Measurements from ENCODE around the gene APPL2.

APPL2 gene

DNA sequence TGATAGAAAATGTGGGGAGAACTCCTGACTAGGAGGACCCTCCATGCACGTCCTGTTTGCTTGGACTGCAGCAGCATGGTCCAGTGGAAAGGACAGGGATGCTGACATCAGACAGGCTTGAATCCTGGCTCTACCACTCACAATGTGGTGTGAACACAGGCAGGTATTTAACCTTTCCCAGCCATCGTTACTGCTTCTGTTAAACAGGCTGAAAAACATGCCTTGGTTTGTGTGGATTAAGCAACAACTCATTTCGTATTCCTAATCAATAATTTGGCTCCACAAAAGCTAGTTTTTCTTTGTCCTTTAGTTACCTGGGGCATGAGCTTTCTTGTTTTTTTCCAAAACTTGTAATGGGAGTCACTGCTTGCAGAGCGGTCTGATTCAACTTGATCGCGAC, 41.0 kb downstream of the APPL2 start:
- no peaks in the 10 kb centered on the region for H3K9me3 ChIP-seq (ENCODE audit: low read length)
- H3K4me1 ChIP-seq (ENCODE audit: insufficient read depth, low read length, severe bottlenecking) = no peaks in the 10 kb centered on the region
- H3F3A ChIP-seq (ENCODE audit: insufficient read depth, low read length) = no peaks in the 10 kb centered on the region
- H3K27me3 ChIP-seq (ENCODE audit: insufficient read depth, low read length) = no peaks in the 10 kb centered on the region
- TF ChIP-seq EZH2 (IDR thresholded peaks at IDR 0.05; ENCODE audit: borderline replicate concordance, low read length) (no peak), CTCF (IDR thresholded peaks at IDR 0.05; ENCODE audit: low read length) (no peak)
- no peaks in the 10 kb centered on the region for H4K20me1 ChIP-seq (ENCODE audit: insufficient read depth, low read length)
- no peak overlapping the region for H2AFZ ChIP-seq (ENCODE audit: low read length)
- no peaks in the 10 kb centered on the region for H3K36me3 ChIP-seq (ENCODE audit: insufficient read depth, low read length)
- no peak overlapping the region for H3K27ac ChIP-seq (ENCODE audit: low read depth, low read length, poor library complexity, severe bottlenecking)
- no peak overlapping the region for H3K4me2 ChIP-seq (ENCODE audit: low read length)
- no peak overlapping the region for H3K9ac ChIP-seq (ENCODE audit: low read length)
- no peak overlapping the region for H3K4me3 ChIP-seq (ENCODE audit: low read depth, low read length, poor library complexity, severe bottlenecking)
- H3K9me2 ChIP-seq (ENCODE audit: low read depth, low read length) = no peaks in the 10 kb centered on the region
- H3K79me2 ChIP-seq (ENCODE audit: insufficient read depth, low read length) = no peaks in the 10 kb centered on the region

DNA sequence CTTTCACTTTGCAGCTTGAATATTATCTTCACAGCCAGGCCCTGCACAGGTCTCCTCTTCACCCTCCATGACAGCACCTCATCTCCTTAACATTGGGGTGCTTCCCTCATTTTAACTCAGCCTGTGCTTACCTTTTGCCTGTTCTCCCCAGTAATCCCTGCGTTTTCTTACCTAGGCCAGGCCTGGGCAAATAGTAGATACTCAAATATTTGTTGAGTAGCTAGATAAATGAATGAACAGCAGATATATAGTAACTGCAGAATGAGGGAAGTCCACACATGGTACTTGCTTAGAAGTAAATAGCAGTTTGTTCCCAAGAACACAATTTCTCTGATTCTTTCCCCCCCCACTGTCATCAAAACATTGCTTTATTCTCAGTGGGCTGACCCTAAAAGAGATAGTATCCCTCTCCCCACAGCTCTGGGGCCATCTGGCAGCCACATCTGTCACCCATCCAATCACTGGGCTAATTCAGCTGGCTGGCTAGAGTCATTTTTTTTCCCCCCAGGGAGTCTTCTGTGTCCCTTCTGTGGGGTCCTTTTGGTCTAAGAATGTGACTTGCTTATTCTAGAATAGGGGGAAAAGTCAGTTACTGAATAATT, 43.2 kb downstream of the APPL2 start:
- Histone ChIP-seq H3K79me2 (ENCODE audit: insufficient read depth, low read length) (no peaks in the 10 kb centered on the region), H3K36me3 (ENCODE audit: insufficient read depth, low read length) (no peaks in the 10 kb centered on the region), H3K9me2 (ENCODE audit: low read depth, low read length) (no peaks in the 10 kb centered on the region), H3K9me3 (ENCODE audit: low read length) (no peaks in the 10 kb centered on the region), H3K4me2 (ENCODE audit: low read length) (no peak overlapping the region), H3K4me3 (ENCODE audit: low read depth, low read length, poor library complexity, severe bottlenecking) (no peak overlapping the region), H3K4me1 (ENCODE audit: insufficient read depth, low read length, severe bottlenecking) (no peaks in the 10 kb centered on the region), H3K27me3 (ENCODE audit: insufficient read depth, low read length) (no peaks in the 10 kb centered on the region), H2AFZ (ENCODE audit: low read length) (no peak overlapping the region), H4K20me1 (ENCODE audit: insufficient read depth, low read length) (no peaks in the 10 kb centered on the region), H3K9ac (ENCODE audit: low read length) (no peak overlapping the region), H3F3A (ENCODE audit: insufficient read depth, low read length) (no peaks in the 10 kb centered on the region), H3K27ac (ENCODE audit: low read depth, low read length, poor library complexity, severe bottlenecking) (no peak overlapping the region)
- TF ChIP-seq EZH2 (IDR thresholded peaks at IDR 0.05; ENCODE audit: borderline replicate concordance, low read length) (no peak), CTCF (IDR thresholded peaks at IDR 0.05; ENCODE audit: low read length) (no peak)

DNA sequence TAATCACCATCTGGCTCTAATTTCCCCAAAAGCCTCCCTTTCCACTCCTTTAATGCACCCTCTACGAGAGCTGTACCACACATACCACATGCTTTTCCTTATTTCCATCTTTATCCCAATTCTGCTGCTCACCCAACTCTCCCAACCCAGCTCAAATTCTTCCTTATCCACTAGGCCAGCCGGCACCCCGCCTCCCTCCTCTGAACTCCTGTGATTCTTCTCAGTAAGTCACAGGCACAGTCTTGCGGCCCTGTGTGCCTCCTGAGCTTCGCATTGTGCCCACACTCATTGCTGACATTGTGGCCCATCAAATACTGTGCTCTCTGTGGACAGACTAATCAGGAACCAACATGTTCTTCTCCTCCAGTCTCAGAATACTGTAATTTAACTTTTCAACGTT, 45.4 kb downstream of the APPL2 start:
- H3K9me2 ChIP-seq (ENCODE audit: low read depth, low read length) = no peaks in the 10 kb centered on the region
- H3K79me2 ChIP-seq (ENCODE audit: insufficient read depth, low read length) = no peaks in the 10 kb centered on the region
- no peaks in the 10 kb centered on the region for H3K27me3 ChIP-seq (ENCODE audit: insufficient read depth, low read length)
- H3K4me3 ChIP-seq (ENCODE audit: low read depth, low read length, poor library complexity, severe bottlenecking) = no peak overlapping the region
- H3K4me1 ChIP-seq (ENCODE audit: insufficient read depth, low read length, severe bottlenecking) = no peaks in the 10 kb centered on the region
- no peak overlapping the region for H3K4me2 ChIP-seq (ENCODE audit: low read length)
- H4K20me1 ChIP-seq (ENCODE audit: insufficient read depth, low read length) = no peaks in the 10 kb centered on the region
- H3K36me3 ChIP-seq (ENCODE audit: insufficient read depth, low read length) = peaks cover 7% of the 10 kb centered on the region; the same call in 1 of the 2 replicates
- no peak overlapping the region for H2AFZ ChIP-seq (ENCODE audit: low read length)
- no peak for TF ChIP-seq EZH2 (IDR thresholded peaks at IDR 0.05; ENCODE audit: borderline replicate concordance, low read length)
- no peak for TF ChIP-seq CTCF (IDR thresholded peaks at IDR 0.05; ENCODE audit: low read length)
- H3K27ac ChIP-seq (ENCODE audit: low read depth, low read length, poor library complexity, severe bottlenecking) = no peak overlapping the region
- no peak overlapping the region for H3K9ac ChIP-seq (ENCODE audit: low read length)
- no peaks in the 10 kb centered on the region for H3K9me3 ChIP-seq (ENCODE audit: low read length)
- H3F3A ChIP-seq (ENCODE audit: insufficient read depth, low read length) = no peaks in the 10 kb centered on the region

All from OCI-LY1 (cell line).